Measurements from ENCODE around the gene FLOT1.

Gene FLOT1

GRCh38 chr6:30717129-30717844 is 25.2 kb downstream of the FLOT1 start, which contains the start of gene MDC1 (continued):
- TF ChIP-seq HIC1 (tag by site-specific recombination; IDR thresholded peaks at IDR 0.05) = peak; percentile 95
- TF ChIP-seq ZNF701 (tag by site-specific recombination; IDR thresholded peaks at IDR 0.05) = no peak
- TF ChIP-seq ZSCAN30 (tag by site-specific recombination; IDR thresholded peaks at IDR 0.05) = peak; percentile 86
- peak; percentile 92 for TF ChIP-seq INSM2 (tag by site-specific recombination; IDR thresholded peaks at IDR 0.05)
- TF ChIP-seq IKZF3 (tag by site-specific recombination; IDR thresholded peaks at IDR 0.05) = peak; percentile 37; the same call in 1 of the 2 replicates
- TF ChIP-seq ZFP41 (tag by site-specific recombination; IDR thresholded peaks at IDR 0.05; ENCODE audit: borderline replicate concordance) = no peak
- peak; percentile 99 for TF ChIP-seq SCRT2 (tag by site-specific recombination; IDR thresholded peaks at IDR 0.05)

- Histone ChIP-seq H3K4me1 (ENCODE audit: control insufficient read depth, insufficient read depth, low read length) (peaks cover 6% of the 10 kb centered on the region), H3K9me3 (ENCODE audit: control insufficient read depth, insufficient read depth, low read depth, low read length) (no peaks in the 10 kb centered on the region), H3K36me3 (ENCODE audit: control insufficient read depth in 2 of 2, insufficient read depth in 1 of 2, low read length in 2 of 2) (peaks cover 14 to 45% of the 10 kb centered on the region in 2 experiments), H3K27ac (ENCODE audit: extremely low read depth, low read depth, low read length) (peak overlapping the region; percentile 88), H3K4me3 (ENCODE audit: low read depth, low read length) (peak overlapping the region; percentile 72)
- POLR2A ChIA-PET = interaction anchor here (0.6 to 10.1 kb wide), 29 partner anchors 9 to 1111 kb away, joined by 3 to 235 read pairs (median 7); partner anchors contain the start of genes ABCF1, ATAT1, C6orf136 and DHX16
- CTCF ChIA-PET = interaction anchor here (0.9 to 18.7 kb wide), 5 partner anchors 14 to 40 kb away, joined by 3 to 692 read pairs (median 5); partner anchors contain the start of genes DHX16 and NRM
- peak; percentile 39 for TF ChIP-seq ZNF660 (tag by site-specific recombination; IDR thresholded peaks at IDR 0.05)
- peak; percentile 42; the same call in 1 of the 2 replicates for TF ChIP-seq ZFP37 (tag by site-specific recombination; IDR thresholded peaks at IDR 0.05)
- no peak for TF ChIP-seq GLIS2 (tag by site-specific recombination; IDR thresholded peaks at IDR 0.05)
- peak; percentile 9; the same call in 1 of the 2 replicates for TF ChIP-seq ZNF518A (tag by site-specific recombination; conservative IDR thresholded peaks at IDR 0.05; ENCODE audit: low read depth)
- no peak for TF ChIP-seq ZFP41 (tag by site-specific recombination; IDR thresholded peaks at IDR 0.05; ENCODE audit: borderline replicate concordance)
- peak; percentile 38; the same call in 1 of the 2 replicates for TF ChIP-seq ZBTB11 (tag by site-specific recombination; conservative IDR thresholded peaks at IDR 0.05; ENCODE audit: low read depth)
- peak; percentile 47; the same call in 1 of the 2 replicates for TF ChIP-seq YY2 (tag by site-specific recombination; IDR thresholded peaks at IDR 0.05)
- TF ChIP-seq ZNF2 (tag by site-specific recombination; IDR thresholded peaks at IDR 0.05) = 0 out of 2 replicates have a peak, but pooled peaks have one; percentile 21
- peak; percentile 67; the same call in 1 of the 2 replicates for TF ChIP-seq ZNF280D (tag by site-specific recombination; IDR thresholded peaks at IDR 0.05)
- 0 out of 2 replicates have a peak, but pooled peaks have one; percentile 30 for TF ChIP-seq REPIN1 (tag by site-specific recombination; IDR thresholded peaks at IDR 0.05; ENCODE audit: low read depth)
- TF ChIP-seq ZNF529 (tag by site-specific recombination; IDR thresholded peaks at IDR 0.05; ENCODE audit: insufficient replicate concordance) = no peak
- peak; percentile 30; the same call in 1 of the 2 replicates for TF ChIP-seq ZNF16 (tag by site-specific recombination; IDR thresholded peaks at IDR 0.05; ENCODE audit: low read depth)
- no peak for TF ChIP-seq ZNF302 (tag by site-specific recombination; IDR thresholded peaks at IDR 0.05; ENCODE audit: low read depth)
These were observed 25.7 kb downstream of the FLOT1 start for GRCh38 chr6:30716879-30717128.
